ENCODE results near the gene LCP1.
"Not testable (repeated sequence)": the region's sequence is repeated elsewhere in the genome, so short reads cannot be mapped to it uniquely, and the experiment has no call there.

LCP1 gene

GRCh38 chr13:46181840-46182490 is at the start of gene LCP1:
TSS of gene LCP1 (minus strand) at chr13:46182177. CDS start at chr13:46159662, 22,515 bp downstream.
- no peak for DNase-seq

GRCh38 chr13:46229251-46229650 is 47.3 kb upstream of the LCP1 start:
- peak; percentile 22 for DNase-seq

GRCh38 chr13:46220234-46220633 is 38.3 kb upstream of the LCP1 start:
- DNase-seq, result not testable (repeated sequence)

GRCh38 chr13:46214741-46215140 is 32.8 kb upstream of the LCP1 start:
- not testable (repeated sequence) for DNase-seq

GRCh38 chr13:46213242-46213641 is 31.3 kb upstream of the LCP1 start:
- no peak for DNase-seq

GRCh38 chr13:46211483-46212351 is 29.7 kb upstream of the LCP1 start, which contains the start of gene LRRC63:
TSS of gene LRRC63 (plus strand) at chr13:46211928. CDS start at chr13:46213035, 1,107 bp downstream.
- peak; percentile 18 for DNase-seq

- no peak for DNase-seq
Observed at GRCh38 chr13:46211116-46211482, 29.1 kb upstream of the LCP1 start.

- no peak for DNase-seq
Observed at GRCh38 chr13:46210362-46211083, 28.5 kb upstream of the LCP1 start.

GRCh38 chr13:46207828-46208227 is 25.9 kb upstream of the LCP1 start:
- DNase-seq, result no peak

GRCh38 chr13:46206143-46206542 is 24.2 kb upstream of the LCP1 start:
- DNase-seq, result no peak

- no peak for DNase-seq
Observed at GRCh38 chr13:46202966-46203365, 21.0 kb upstream of the LCP1 start.

- no peak for DNase-seq
Observed at GRCh38 chr13:46202188-46202795, 20.3 kb upstream of the LCP1 start.

- no peak for DNase-seq
Observed at GRCh38 chr13:46198696-46199193, 16.8 kb upstream of the LCP1 start.

GRCh38 chr13:46197299-46198048 is 15.5 kb upstream of the LCP1 start:
- no peak for DNase-seq

- DNase-seq, result no peak
Observed at GRCh38 chr13:46195016-46195415, 13.0 kb upstream of the LCP1 start.

GRCh38 chr13:46192412-46192811 is 10.4 kb upstream of the LCP1 start:
- DNase-seq, result no peak

GRCh38 chr13:46185634-46186033 is 3.7 kb upstream of the LCP1 start:
- no peak for DNase-seq

- no peak for DNase-seq
Observed at GRCh38 chr13:46184277-46184699, 2.3 kb upstream of the LCP1 start.

- DNase-seq, result no peak
Observed at GRCh38 chr13:46183018-46183946, 1.3 kb upstream of the LCP1 start.

- no peak for DNase-seq
Observed at GRCh38 chr13:46182491-46182877, 507 bp upstream of the LCP1 start.

- no peak for DNase-seq
Observed at GRCh38 chr13:46181377-46181839, 569 bp downstream of the LCP1 start.

Data from NCI-H226 (cell line).